ENCODE measurements around the gene TANK. TPM values are rescaled to one million over a fixed set of nuclear protein-coding genes. Genes with fewer than 3 reads are reported as not detected.

TANK gene
- total and polyA plus RNA-seq, 2 donors: 50.4 to 57.7 TPM

- DNase-seq (ENCODE audit: low read depth in 6 of 9, low spot score in 9 of 9): no peak
- no peaks in the 10 kb centered on the region for H3K4me1 ChIP-seq (ENCODE audit: control insufficient read depth in 2 of 2, insufficient read depth in 2 of 2, low read length in 2 of 2)
- no peaks in the 10 kb centered on the region for H3K27me3 ChIP-seq (ENCODE audit: control insufficient read depth in 2 of 2, insufficient read depth in 1 of 2, low read length in 1 of 2)
- 96% methylated on average over 2 of the region's 2 CpGs for WGBS
- no peaks in the 10 kb centered on the region for H3K9me3 ChIP-seq (ENCODE audit: control insufficient read depth in 2 of 2, insufficient read depth in 1 of 2, low read length in 1 of 2)
- no peak overlapping the region for H3K4me3 ChIP-seq (ENCODE audit: low read length in 2 of 2)
- H3K27ac ChIP-seq (ENCODE audit: low read depth in 1 of 2, low read length in 1 of 2): no peak overlapping the region
- H3K36me3 ChIP-seq (ENCODE audit: control insufficient read depth in 2 of 2, insufficient read depth in 2 of 2, low read length in 1 of 2): no peaks in the 10 kb centered on the region
Observed at GRCh38 chr2:161117506-161117905, 42.7 kb upstream of the TANK start.

DNA sequence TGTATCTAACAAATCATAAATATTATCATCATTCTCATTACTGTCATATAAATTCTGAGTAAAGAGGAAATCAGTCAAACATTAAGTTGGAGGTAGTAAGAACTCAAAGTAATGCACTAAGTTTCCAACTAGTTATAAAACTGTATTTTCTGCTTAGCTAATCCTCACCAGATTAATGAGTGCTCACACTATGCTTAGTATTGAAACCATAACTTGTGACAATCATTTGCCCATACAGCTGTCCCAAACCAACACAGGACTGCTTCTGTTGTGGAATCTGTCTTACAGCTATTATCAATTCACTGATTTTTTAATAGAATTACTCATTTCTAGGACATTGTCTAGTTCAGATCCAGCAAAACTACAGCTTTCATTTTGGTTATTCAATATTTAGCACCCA, 41.5 kb upstream of the TANK start:
- Histone ChIP-seq H3K36me3 (ENCODE audit: control insufficient read depth in 2 of 2, insufficient read depth in 2 of 2, low read length in 1 of 2) (no peaks in the 10 kb centered on the region), H3K4me1 (ENCODE audit: control insufficient read depth in 2 of 2, insufficient read depth in 2 of 2, low read length in 2 of 2) (no peaks in the 10 kb centered on the region), H3K4me3 (ENCODE audit: low read length in 2 of 2) (no peak overlapping the region), H3K27me3 (ENCODE audit: control insufficient read depth in 2 of 2, insufficient read depth in 1 of 2, low read length in 1 of 2) (no peaks in the 10 kb centered on the region), H3K9me3 (ENCODE audit: control insufficient read depth in 2 of 2, insufficient read depth in 1 of 2, low read length in 1 of 2) (no peaks in the 10 kb centered on the region), H3K27ac (ENCODE audit: low read depth in 1 of 2, low read length in 1 of 2) (no peak overlapping the region)
- no peak for DNase-seq (ENCODE audit: low read depth in 6 of 9, low spot score in 9 of 9)

GRCh38 chr2:161119483-161119882, 40.7 kb upstream of the TANK start:
- no peak overlapping the region for H3K27ac ChIP-seq (ENCODE audit: low read depth in 1 of 2, low read length in 1 of 2)
- H3K4me1 ChIP-seq (ENCODE audit: control insufficient read depth in 2 of 2, insufficient read depth in 2 of 2, low read length in 2 of 2): no peaks in the 10 kb centered on the region
- no peaks in the 10 kb centered on the region for H3K9me3 ChIP-seq (ENCODE audit: control insufficient read depth in 2 of 2, insufficient read depth in 1 of 2, low read length in 1 of 2)
- H3K36me3 ChIP-seq (ENCODE audit: control insufficient read depth in 2 of 2, insufficient read depth in 2 of 2, low read length in 1 of 2): no peaks in the 10 kb centered on the region
- H3K4me3 ChIP-seq (ENCODE audit: low read length in 2 of 2): no peak overlapping the region
- no peak for DNase-seq (ENCODE audit: low read depth in 6 of 9, low spot score in 9 of 9)
- H3K27me3 ChIP-seq (ENCODE audit: control insufficient read depth in 2 of 2, insufficient read depth in 1 of 2, low read length in 1 of 2): no peaks in the 10 kb centered on the region

DNA sequence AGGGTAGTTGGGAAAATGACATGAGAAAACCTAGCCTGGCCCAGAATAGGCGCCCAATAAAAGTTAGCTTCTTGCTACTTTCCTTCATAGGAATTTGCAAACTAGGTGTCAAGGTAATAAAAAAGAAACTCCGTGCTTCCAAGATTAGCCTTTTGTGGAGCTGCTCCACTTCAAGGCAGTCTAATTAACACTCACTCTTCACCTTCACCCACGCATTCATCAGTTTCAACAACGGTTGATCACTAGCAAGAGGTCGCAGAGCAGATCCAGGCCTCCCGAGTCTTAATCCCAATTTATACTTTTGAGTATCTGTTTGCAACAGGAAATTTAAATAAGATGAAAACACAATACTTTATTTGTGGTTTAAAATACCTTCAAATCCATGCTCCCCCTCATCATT, 39.5 kb upstream of the TANK start:
- no peak overlapping the region for H3K27ac ChIP-seq (ENCODE audit: low read depth in 1 of 2, low read length in 1 of 2)
- no peak overlapping the region for H3K4me3 ChIP-seq (ENCODE audit: low read length in 2 of 2)
- no peaks in the 10 kb centered on the region for H3K9me3 ChIP-seq (ENCODE audit: control insufficient read depth in 2 of 2, insufficient read depth in 1 of 2, low read length in 1 of 2)
- no peak for DNase-seq (ENCODE audit: low read depth in 6 of 9, low spot score in 9 of 9)
- H3K27me3 ChIP-seq (ENCODE audit: control insufficient read depth in 2 of 2, insufficient read depth in 1 of 2, low read length in 1 of 2): no peaks in the 10 kb centered on the region
- H3K4me1 ChIP-seq (ENCODE audit: control insufficient read depth in 2 of 2, insufficient read depth in 2 of 2, low read length in 2 of 2): no peaks in the 10 kb centered on the region
- 98% methylated on average over 6 of the region's 6 CpGs for WGBS
- H3K36me3 ChIP-seq (ENCODE audit: control insufficient read depth in 2 of 2, insufficient read depth in 2 of 2, low read length in 1 of 2): no peaks in the 10 kb centered on the region

GRCh38 chr2:161121622-161122021, 38.6 kb upstream of the TANK start:
- Histone ChIP-seq H3K4me1 (ENCODE audit: control insufficient read depth in 2 of 2, insufficient read depth in 2 of 2, low read length in 2 of 2) (no peaks in the 10 kb centered on the region), H3K27ac (ENCODE audit: low read depth in 1 of 2, low read length in 1 of 2) (no peak overlapping the region), H3K27me3 (ENCODE audit: control insufficient read depth in 2 of 2, insufficient read depth in 1 of 2, low read length in 1 of 2) (no peaks in the 10 kb centered on the region), H3K9me3 (ENCODE audit: control insufficient read depth in 2 of 2, insufficient read depth in 1 of 2, low read length in 1 of 2) (no peaks in the 10 kb centered on the region), H3K4me3 (ENCODE audit: low read length in 2 of 2) (no peak overlapping the region), H3K36me3 (ENCODE audit: control insufficient read depth in 2 of 2, insufficient read depth in 2 of 2, low read length in 1 of 2) (no peaks in the 10 kb centered on the region)
- no peak for DNase-seq (ENCODE audit: low read depth in 6 of 9, low spot score in 9 of 9)
- 98% methylated on average over 2 of the region's 2 CpGs for WGBS

DNA sequence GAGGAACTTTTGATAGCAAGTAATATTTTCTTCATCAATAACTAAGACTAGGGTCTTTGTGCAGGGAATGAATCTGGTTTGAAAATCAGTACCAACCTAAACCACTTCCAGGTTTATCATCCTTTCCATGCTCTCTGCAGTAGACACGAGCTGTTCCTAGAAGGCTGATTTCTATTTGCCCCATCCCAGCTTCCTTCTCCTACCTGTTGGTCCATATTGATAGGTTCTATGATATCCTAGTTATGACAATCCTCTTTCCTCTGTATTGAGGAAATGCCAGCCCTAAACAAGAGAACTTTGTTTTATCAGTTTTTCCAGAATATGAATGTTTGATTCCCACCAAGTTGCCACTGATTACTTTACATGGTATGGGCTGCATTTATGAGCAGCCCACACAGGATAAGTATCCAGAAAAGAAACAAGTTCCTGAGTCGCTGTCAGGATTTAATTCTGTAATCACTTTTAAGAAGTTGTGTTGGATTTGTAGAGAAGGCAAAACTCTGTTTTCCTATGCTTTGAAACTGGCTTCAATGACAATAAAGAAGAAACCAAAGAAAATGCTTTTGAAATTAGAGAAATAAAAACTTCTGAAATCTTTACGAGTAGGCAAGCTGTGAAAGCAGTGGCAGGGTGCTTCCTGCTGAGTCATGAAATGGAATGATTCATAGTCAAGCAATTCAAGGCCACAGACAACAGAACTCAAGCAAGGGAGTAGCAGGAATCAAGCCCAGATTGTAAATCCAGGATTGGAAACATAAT, 37.3 kb upstream of the TANK start:
- 47% methylated on average over 3 of the region's 3 CpGs for WGBS
- H3K27me3 ChIP-seq (ENCODE audit: control insufficient read depth in 2 of 2, insufficient read depth in 1 of 2, low read length in 1 of 2): no peaks in the 10 kb centered on the region
- no peak overlapping the region for H3K27ac ChIP-seq (ENCODE audit: low read depth in 1 of 2, low read length in 1 of 2)
- H3K4me1 ChIP-seq (ENCODE audit: control insufficient read depth in 2 of 2, insufficient read depth in 2 of 2, low read length in 2 of 2): no peaks in the 10 kb centered on the region
- H3K36me3 ChIP-seq (ENCODE audit: control insufficient read depth in 2 of 2, insufficient read depth in 2 of 2, low read length in 1 of 2): no peaks in the 10 kb centered on the region
- no peak for DNase-seq (ENCODE audit: low read depth in 6 of 9, low spot score in 9 of 9)
- H3K9me3 ChIP-seq (ENCODE audit: control insufficient read depth in 2 of 2, insufficient read depth in 1 of 2, low read length in 1 of 2): no peaks in the 10 kb centered on the region
- H3K4me3 ChIP-seq (ENCODE audit: low read length in 2 of 2): no peak overlapping the region

DNA sequence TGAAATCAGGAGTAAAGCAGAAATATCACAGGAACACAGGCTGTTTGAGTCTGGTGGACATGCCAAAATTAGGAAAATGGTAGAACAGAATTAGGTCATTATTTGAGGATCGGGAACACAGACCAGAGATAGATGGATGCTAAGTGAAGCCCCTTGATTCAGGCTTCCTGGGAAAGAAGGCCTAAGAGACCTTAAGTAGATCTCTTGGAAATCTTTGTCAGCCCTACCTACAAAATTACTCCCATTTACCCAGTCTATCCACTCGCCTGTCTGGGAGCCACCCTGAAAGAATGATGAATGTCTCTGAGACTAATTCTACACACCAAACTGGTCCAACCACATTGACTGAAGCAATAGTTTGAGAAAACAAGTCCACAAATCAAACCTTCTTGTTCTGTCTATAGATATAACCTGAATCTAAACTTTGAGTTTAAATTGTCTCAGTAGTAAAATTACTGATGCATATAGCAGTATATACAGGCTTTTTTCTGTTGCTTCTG, 36.6 kb upstream of the TANK start:
- H3K9me3 ChIP-seq (ENCODE audit: control insufficient read depth in 2 of 2, insufficient read depth in 1 of 2, low read length in 1 of 2): no peaks in the 10 kb centered on the region
- no peak overlapping the region for H3K27ac ChIP-seq (ENCODE audit: low read depth in 1 of 2, low read length in 1 of 2)
- no peaks in the 10 kb centered on the region for H3K27me3 ChIP-seq (ENCODE audit: control insufficient read depth in 2 of 2, insufficient read depth in 1 of 2, low read length in 1 of 2)
- H3K4me3 ChIP-seq (ENCODE audit: low read length in 2 of 2): no peak overlapping the region
- 96% methylated on average over 2 of the region's 2 CpGs for WGBS
- no peak for DNase-seq (ENCODE audit: low read depth in 6 of 9, low spot score in 9 of 9)
- H3K4me1 ChIP-seq (ENCODE audit: control insufficient read depth in 2 of 2, insufficient read depth in 2 of 2, low read length in 2 of 2): no peaks in the 10 kb centered on the region
- no peaks in the 10 kb centered on the region for H3K36me3 ChIP-seq (ENCODE audit: control insufficient read depth in 2 of 2, insufficient read depth in 2 of 2, low read length in 1 of 2)

DNA sequence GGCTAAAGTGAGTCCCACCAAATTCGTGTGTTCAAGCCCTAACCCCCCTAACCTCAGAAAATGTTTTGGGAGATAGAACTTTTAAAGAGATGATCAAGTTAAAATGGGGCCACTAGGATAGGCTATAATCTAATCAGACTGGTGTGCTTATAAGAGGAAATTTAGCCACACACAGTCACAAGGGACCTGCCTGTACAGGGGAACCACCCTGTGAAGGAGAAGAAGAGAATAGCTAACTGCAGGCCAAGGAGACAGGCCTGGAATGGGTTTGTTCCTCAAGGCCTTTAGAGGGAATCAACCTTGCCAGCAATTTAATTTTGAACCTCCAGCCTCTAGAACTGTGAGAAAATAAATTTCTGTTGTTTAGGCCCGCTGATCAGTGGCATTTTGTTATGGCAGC, 36.0 kb upstream of the TANK start:
- no peaks in the 10 kb centered on the region for H3K36me3 ChIP-seq (ENCODE audit: control insufficient read depth in 2 of 2, insufficient read depth in 2 of 2, low read length in 1 of 2)
- H3K27ac ChIP-seq (ENCODE audit: low read depth in 1 of 2, low read length in 1 of 2): no peak overlapping the region
- H3K9me3 ChIP-seq (ENCODE audit: control insufficient read depth in 2 of 2, insufficient read depth in 1 of 2, low read length in 1 of 2): no peaks in the 10 kb centered on the region
- WGBS: 97% methylated on average over 2 of the region's 2 CpGs
- no peaks in the 10 kb centered on the region for H3K4me1 ChIP-seq (ENCODE audit: control insufficient read depth in 2 of 2, insufficient read depth in 2 of 2, low read length in 2 of 2)
- H3K27me3 ChIP-seq (ENCODE audit: control insufficient read depth in 2 of 2, insufficient read depth in 1 of 2, low read length in 1 of 2): no peaks in the 10 kb centered on the region
- H3K4me3 ChIP-seq (ENCODE audit: low read length in 2 of 2): no peak overlapping the region
- no peak for DNase-seq (ENCODE audit: low read depth in 6 of 9, low spot score in 9 of 9)

DNA sequence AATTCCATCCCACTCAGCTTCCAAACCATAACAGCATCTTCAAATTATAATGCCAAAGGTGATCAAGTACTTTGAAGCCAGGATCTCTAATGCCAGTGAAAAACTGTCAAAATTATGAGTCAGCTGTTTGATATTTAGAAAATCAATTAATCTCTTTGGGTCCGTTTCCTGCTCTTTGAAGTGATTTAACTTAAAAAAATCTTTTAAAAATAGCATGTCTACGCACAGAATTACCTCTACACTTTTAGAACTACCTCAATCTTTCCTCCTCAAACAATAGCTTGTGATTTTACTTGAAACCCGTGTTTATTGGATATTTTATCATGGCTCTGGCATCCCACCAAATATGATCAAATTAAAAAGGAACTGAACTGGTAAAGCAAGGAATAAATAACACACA, 31.3 kb upstream of the TANK start:
- no peak for DNase-seq (ENCODE audit: low read depth in 6 of 9, low spot score in 9 of 9)
- H3K9me3 ChIP-seq (ENCODE audit: control insufficient read depth in 2 of 2, insufficient read depth in 1 of 2, low read length in 1 of 2): no peaks in the 10 kb centered on the region
- H3K36me3 ChIP-seq (ENCODE audit: control insufficient read depth in 2 of 2, insufficient read depth in 2 of 2, low read length in 1 of 2): no peaks in the 10 kb centered on the region
- H3K4me1 ChIP-seq (ENCODE audit: control insufficient read depth in 2 of 2, insufficient read depth in 2 of 2, low read length in 2 of 2): no peaks in the 10 kb centered on the region
- WGBS: 81% methylated on average over 3 of the region's 3 CpGs
- H3K4me3 ChIP-seq (ENCODE audit: low read length in 2 of 2): no peak overlapping the region
- H3K27me3 ChIP-seq (ENCODE audit: control insufficient read depth in 2 of 2, insufficient read depth in 1 of 2, low read length in 1 of 2): no peaks in the 10 kb centered on the region
- H3K27ac ChIP-seq (ENCODE audit: low read depth in 1 of 2, low read length in 1 of 2): no peak overlapping the region
